ENCODE measurements around the gene PKHD1. TPM values are rescaled to one million over a fixed set of nuclear protein-coding genes. Genes with fewer than 3 reads are reported as not detected.

The PKHD1 gene
- total RNA-seq, 1 experiment from 2014 or later, result 0.09 TPM

GRCh38 chr6:51846531-51846930 is 240.9 kb downstream of the PKHD1 start:
- Histone ChIP-seq H2AFZ (ENCODE audit: low read length) (no peak overlapping the region), H2BK15ac (ENCODE audit: low read depth, low read length) (no peak overlapping the region), H3K4me2 (ENCODE audit: insufficient read depth, insufficient read length, low read length) (no peak overlapping the region), H3K9me3 (ENCODE audit: control insufficient read depth, low read depth, low read length) (no peaks in the 10 kb centered on the region), H3K9ac (ENCODE audit: extremely low read depth, insufficient read length, low read length) (no peak overlapping the region), H3K4ac (ENCODE audit: low read depth, low read length) (no peak overlapping the region), H2BK5ac (ENCODE audit: insufficient read length, low read length) (no peak overlapping the region), H3K4me1 (ENCODE audit: insufficient read depth, low read length) (peaks cover 4% of the 10 kb centered on the region; the same call in 1 of the 2 replicates), H4K91ac (ENCODE audit: insufficient read length, low read depth, low read length) (no peak overlapping the region), H3T11ph (ENCODE audit: low read length) (no peak overlapping the region), H4K5ac (ENCODE audit: insufficient read length, low read depth, low read length) (no peak overlapping the region), H3K27ac (ENCODE audit: insufficient read length, low read depth, low read length) (no peak overlapping the region), H2BK20ac (ENCODE audit: low read depth, low read length, poor library complexity, severe bottlenecking) (no peak overlapping the region), H2BK12ac (ENCODE audit: insufficient read length, low read depth, low read length) (no peak overlapping the region), H3K79me1 (ENCODE audit: insufficient read depth, low read depth, low read length, poor library complexity, severe bottlenecking) (no peaks in the 10 kb centered on the region), H3K18ac (ENCODE audit: insufficient read length, low read depth, low read length) (no peak overlapping the region), H3K79me2 (ENCODE audit: insufficient read depth, low read length) (no peaks in the 10 kb centered on the region), H2BK120ac (ENCODE audit: low read depth, low read length, poor library complexity, severe bottlenecking) (no peak overlapping the region), H3K14ac (ENCODE audit: insufficient read depth, low read length) (no peak overlapping the region), H2AK5ac (ENCODE audit: insufficient read length, low read length) (no peak overlapping the region), H3K23me2 (ENCODE audit: insufficient read length, low read depth, low read length, poor library complexity, severe bottlenecking) (no peaks in the 10 kb centered on the region), H4K20me1 (ENCODE audit: control insufficient read depth, insufficient read depth, insufficient read length) (no peaks in the 10 kb centered on the region), H3K23ac (ENCODE audit: insufficient read length, low read depth, low read length) (no peak overlapping the region), H3K27me3 (ENCODE audit: insufficient read depth, low read length) (no peaks in the 10 kb centered on the region), H3K56ac (ENCODE audit: insufficient read length, low read depth, low read length) (no peak overlapping the region), H4K8ac (replicated peaks; ENCODE audit: insufficient read length, low read depth, low read length) (no peak overlapping the region)
- H3K27ac Mint-ChIP-seq, result no peak overlapping the region
- WGBS (ENCODE audit: extremely low coverage, insufficient read length, low lambda C conversion rate), result no CpG with 5 or more reads among the region's 2 CpGs
- DNase-seq, result no peak
- H3K36me3 Mint-ChIP-seq (ENCODE audit: insufficient read depth in 1 of 3, low read depth in 3 of 3), result peaks cover 1 to 4% (median 1%) of the 10 kb centered on the region in 3 experiments; a peak in 5 of 7 replicates
- no peak for TF ChIP-seq CTCF (conservative IDR thresholded peaks at IDR 0.05)
- no peak overlapping the region for H3K4me3 Mint-ChIP-seq
- peaks cover 3% of the 10 kb centered on the region for H3K27me3 Mint-ChIP-seq (ENCODE audit: low read depth)
- H3K4me1 Mint-ChIP-seq, result peaks cover 24 to 27% of the 10 kb centered on the region in 2 experiments
- peaks cover 11 to 13% of the 10 kb centered on the region in 2 experiments; a peak in 4 of 5 replicates for H3K9me3 Mint-ChIP-seq
